ENCODE results near the gene MCU. TPM values are rescaled to one million over a fixed set of nuclear protein-coding genes. Genes with fewer than 3 reads are reported as not detected.

MCU gene
- total RNA-seq, 2 experiments from 2014 or later = 9.4 to 9.9 TPM

DNA sequence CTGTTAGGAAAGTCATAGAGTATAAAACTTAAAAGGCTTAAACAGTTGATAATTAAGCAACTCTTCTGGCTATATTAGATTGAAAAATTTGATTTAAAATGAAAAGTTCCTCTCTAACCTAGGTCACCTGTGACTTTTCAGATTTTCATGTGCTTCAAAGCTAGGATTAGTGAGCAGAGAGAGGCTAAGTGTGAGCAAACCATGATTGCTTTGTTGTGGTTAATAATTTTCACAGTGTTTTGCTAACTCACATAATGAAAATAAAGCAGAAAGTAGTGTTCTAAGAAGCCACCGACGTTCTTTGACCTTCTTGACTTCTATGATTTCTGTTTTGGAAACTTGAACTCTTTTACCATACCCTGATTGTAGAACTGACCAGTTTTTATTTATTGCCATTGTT is 126.1 kb downstream of the MCU start:
- DNase-seq (ENCODE audit: low spot score) = no peak
- ChIA-PET POLR2A (interaction anchor here (0.6 kb wide), 1 partner anchor 362 kb away, joined by 3 read pairs; no protein-coding TSS in a partner anchor), CTCF (ENCODE audit: unreplicated experiment) (no interaction called here)
- no peak for TF ChIP-seq EZH2phosphoT487 (IDR thresholded peaks at IDR 0.05; ENCODE audit: borderline replicate concordance, low read depth, low read length)
- TF ChIP-seq, protein P1, sequence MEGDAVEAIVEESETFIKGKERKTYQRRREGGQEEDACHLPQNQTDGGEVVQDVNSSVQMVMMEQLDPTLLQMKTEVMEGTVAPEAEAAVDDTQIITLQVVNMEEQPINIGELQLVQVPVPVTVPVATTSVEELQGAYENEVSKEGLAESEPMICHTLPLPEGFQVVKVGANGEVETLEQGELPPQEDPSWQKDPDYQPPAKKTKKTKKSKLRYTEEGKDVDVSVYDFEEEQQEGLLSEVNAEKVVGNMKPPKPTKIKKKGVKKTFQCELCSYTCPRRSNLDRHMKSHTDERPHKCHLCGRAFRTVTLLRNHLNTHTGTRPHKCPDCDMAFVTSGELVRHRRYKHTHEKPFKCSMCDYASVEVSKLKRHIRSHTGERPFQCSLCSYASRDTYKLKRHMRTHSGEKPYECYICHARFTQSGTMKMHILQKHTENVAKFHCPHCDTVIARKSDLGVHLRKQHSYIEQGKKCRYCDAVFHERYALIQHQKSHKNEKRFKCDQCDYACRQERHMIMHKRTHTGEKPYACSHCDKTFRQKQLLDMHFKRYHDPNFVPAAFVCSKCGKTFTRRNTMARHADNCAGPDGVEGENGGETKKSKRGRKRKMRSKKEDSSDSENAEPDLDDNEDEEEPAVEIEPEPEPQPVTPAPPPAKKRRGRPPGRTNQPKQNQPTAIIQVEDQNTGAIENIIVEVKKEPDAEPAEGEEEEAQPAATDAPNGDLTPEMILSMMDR (conservative IDR thresholded peaks at IDR 0.05; ENCODE audit: low read length) = no peak
- Histone ChIP-seq H4K20me1 (ENCODE audit: insufficient read depth, low read length) (no peaks in the 10 kb centered on the region), H3K4me1 (ENCODE audit: insufficient read depth, low read length, poor library complexity, severe bottlenecking) (no peaks in the 10 kb centered on the region), H3K4me3 (ENCODE audit: low read depth, low read length, poor library complexity, severe bottlenecking) (no peak overlapping the region), H3K79me2 (ENCODE audit: insufficient read depth, low read depth, low read length) (no peaks in the 10 kb centered on the region), H3K36me3 (ENCODE audit: insufficient read depth, low read length) (no peaks in the 10 kb centered on the region), H3K4me2 (ENCODE audit: low read length) (no peak overlapping the region), H3K9me2 (ENCODE audit: insufficient read depth, low read length) (no peaks in the 10 kb centered on the region), H3K9me3 (ENCODE audit: low read length) (peaks cover 5% of the 10 kb centered on the region; the same call in 1 of the 2 replicates), H3K27ac (ENCODE audit: low read depth, low read length, poor library complexity, severe bottlenecking) (no peak overlapping the region), H2AFZ (ENCODE audit: low read length) (no peak overlapping the region)
- no TSS peak for BruUV-seq (replicated peaks)
- intact Hi-C loops (cut with micrococcal nuclease; ENCODE audit: unreplicated experiment) = no loop called here

DNA sequence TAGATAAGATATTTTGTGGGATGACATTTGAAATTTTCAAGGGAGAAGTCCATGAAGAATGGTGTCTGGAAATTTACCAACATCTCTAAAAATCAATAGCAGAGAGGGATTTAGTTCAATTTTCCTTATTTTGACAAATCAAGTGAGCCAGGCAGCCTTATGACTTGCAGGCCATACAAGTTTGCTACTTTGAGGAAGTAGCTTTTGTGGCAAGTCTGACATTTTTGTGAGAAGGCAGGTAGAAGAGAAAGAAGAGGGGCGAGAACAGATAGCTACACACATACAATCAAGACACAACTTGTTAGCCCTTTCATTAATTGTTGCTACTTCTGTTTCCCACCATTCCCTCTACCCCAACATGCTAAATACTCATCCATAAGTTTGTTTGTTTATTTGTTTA is 127.1 kb downstream of the MCU start:
- Histone ChIP-seq H2AFZ (ENCODE audit: low read length) (no peak overlapping the region), H4K20me1 (ENCODE audit: insufficient read depth, low read length) (no peaks in the 10 kb centered on the region), H3K4me3 (ENCODE audit: low read depth, low read length, poor library complexity, severe bottlenecking) (no peak overlapping the region), H3K4me2 (ENCODE audit: low read length) (no peak overlapping the region), H3K36me3 (ENCODE audit: insufficient read depth, low read length) (no peaks in the 10 kb centered on the region), H3K9me2 (ENCODE audit: insufficient read depth, low read length) (no peaks in the 10 kb centered on the region), H3K9me3 (ENCODE audit: low read length) (peaks cover 5% of the 10 kb centered on the region; the same call in 1 of the 2 replicates), H3K79me2 (ENCODE audit: insufficient read depth, low read depth, low read length) (no peaks in the 10 kb centered on the region), H3K4me1 (ENCODE audit: insufficient read depth, low read length, poor library complexity, severe bottlenecking) (no peaks in the 10 kb centered on the region), H3K27ac (ENCODE audit: low read depth, low read length, poor library complexity, severe bottlenecking) (no peak overlapping the region)
- POLR2A ChIA-PET = interaction anchor here (0.7 to 1.0 kb wide), 2 partner anchors 12 to 57 kb away, joined by 3 to 6 read pairs; no protein-coding TSS in a partner anchor
- CTCF ChIA-PET (ENCODE audit: unreplicated experiment) = no interaction called here
- no TSS peak for BruUV-seq (replicated peaks)
- no peak for DNase-seq (ENCODE audit: low spot score)
- TF ChIP-seq, protein P1 (conservative IDR thresholded peaks at IDR 0.05; ENCODE audit: low read length) = no peak
- no peak for TF ChIP-seq EZH2phosphoT487 (IDR thresholded peaks at IDR 0.05; ENCODE audit: borderline replicate concordance, low read depth, low read length)
- intact Hi-C loops (cut with micrococcal nuclease; ENCODE audit: unreplicated experiment) = no loop called here

DNA sequence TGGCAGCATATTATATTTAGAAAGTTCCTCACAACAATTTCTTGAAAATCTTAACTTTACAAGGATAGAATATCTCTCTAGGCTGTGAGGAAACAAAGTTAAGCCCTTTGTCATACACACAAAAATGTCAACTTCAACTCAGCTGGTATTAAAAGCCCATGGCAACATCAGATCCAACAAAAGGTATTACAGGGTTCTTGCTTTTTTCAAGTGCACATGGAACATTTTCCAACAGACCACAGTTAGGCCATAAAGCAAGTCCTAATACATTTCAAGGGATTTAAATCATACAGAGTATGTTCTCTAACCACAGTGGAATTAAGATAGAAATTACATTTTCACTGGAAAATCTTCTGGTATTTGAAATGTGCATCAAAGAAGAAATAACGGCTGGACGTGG is 129.7 kb downstream of the MCU start:
- Histone ChIP-seq H3K9me2 (ENCODE audit: insufficient read depth, low read length) (no peaks in the 10 kb centered on the region), H3K36me3 (ENCODE audit: insufficient read depth, low read length) (no peaks in the 10 kb centered on the region), H3K4me2 (ENCODE audit: low read length) (no peak overlapping the region), H3K4me3 (ENCODE audit: low read depth, low read length, poor library complexity, severe bottlenecking) (no peak overlapping the region), H3K4me1 (ENCODE audit: insufficient read depth, low read length, poor library complexity, severe bottlenecking) (no peaks in the 10 kb centered on the region), H4K20me1 (ENCODE audit: insufficient read depth, low read length) (no peaks in the 10 kb centered on the region), H2AFZ (ENCODE audit: low read length) (no peak overlapping the region), H3K9me3 (ENCODE audit: low read length) (peaks cover 5% of the 10 kb centered on the region; the same call in 1 of the 2 replicates), H3K27ac (ENCODE audit: low read depth, low read length, poor library complexity, severe bottlenecking) (no peak overlapping the region), H3K79me2 (ENCODE audit: insufficient read depth, low read depth, low read length) (no peaks in the 10 kb centered on the region)
- no TSS peak for BruUV-seq (replicated peaks)
- intact Hi-C loops (cut with micrococcal nuclease; ENCODE audit: unreplicated experiment) = no loop called here
- no peak for DNase-seq (ENCODE audit: low spot score)
- ChIA-PET POLR2A (no interaction called here), CTCF (ENCODE audit: unreplicated experiment) (no interaction called here)
- TF ChIP-seq, protein P1 (conservative IDR thresholded peaks at IDR 0.05; ENCODE audit: low read length) = no peak
- no peak for TF ChIP-seq EZH2phosphoT487 (IDR thresholded peaks at IDR 0.05; ENCODE audit: borderline replicate concordance, low read depth, low read length)
